H1 (cell line): ENCODE results near the gene ARHGAP24. TPM values are rescaled to one million over a fixed set of nuclear protein-coding genes. Genes with fewer than 3 reads are reported as not detected.

Experiments
- FOSL1 ChIP-seq: IDR thresholded peaks from 2 replicates; pipeline ENCODE4 v1.6.1; 2011; ENCODE audit warnings: mild to moderate bottlenecking, low read depth, low read length, moderate library complexity; ENCODE audit not compliant: insufficient read depth
- RAD21 ChIP-seq, 2 experiments: IDR thresholded peaks in 1 of 2; conservative IDR thresholded peaks in 1 of 2; 2 replicates each; pipeline ENCODE4 v1.6.1; 2011; ENCODE audit warnings: low read depth in 2 of 2, low read length in 2 of 2, improper control_type of control experiment in 1 of 2, inconsistent platforms in 1 of 2, mild to moderate bottlenecking in 1 of 2, moderate library complexity in 1 of 2
- polyA plus RNA-seq, 7 experiments: library from polyadenylated mRNA; depleted of rRNA in 3 of 7; stranded (reverse) in 5 of 7; unstranded in 2 of 7; fragments of >200 nt in 5 of 7; fragments of 200-250 nt in 2 of 7; gene quantifications; 1 replicate in 5 of 7; 2 replicates in 1 of 7; 4 replicates in 1 of 7; pipeline versions ENCODE4 v1.2.1 to v1.2.3, GENCODE V29; 2011 to 2013; ENCODE audit warnings: missing spikeins in 2 of 7, mixed read lengths in 2 of 7
- total RNA-seq: library from RNA; stranded (reverse); fragmentation: NEBNext Ultra II Directional; extraction: Animal tissue kit (Norgen Biotek cat#: 25700); gene quantifications from 2 replicates; pipeline ENCODE4 v1.2.1, GENCODE V29; 2021
- TF ChIP-seq, protein P1 (sequence below): IDR thresholded peaks from 2 replicates; pipeline ENCODE4 v1.6.1; 2012; ENCODE audit warnings: inconsistent platforms

The ARHGAP24 gene
- total and polyA plus RNA-seq, 2 of the 8 experiments (the other 6 are each of a cell fraction or from before 2014, with no cell fraction given): 0.08 to 0.50 TPM

DNA sequence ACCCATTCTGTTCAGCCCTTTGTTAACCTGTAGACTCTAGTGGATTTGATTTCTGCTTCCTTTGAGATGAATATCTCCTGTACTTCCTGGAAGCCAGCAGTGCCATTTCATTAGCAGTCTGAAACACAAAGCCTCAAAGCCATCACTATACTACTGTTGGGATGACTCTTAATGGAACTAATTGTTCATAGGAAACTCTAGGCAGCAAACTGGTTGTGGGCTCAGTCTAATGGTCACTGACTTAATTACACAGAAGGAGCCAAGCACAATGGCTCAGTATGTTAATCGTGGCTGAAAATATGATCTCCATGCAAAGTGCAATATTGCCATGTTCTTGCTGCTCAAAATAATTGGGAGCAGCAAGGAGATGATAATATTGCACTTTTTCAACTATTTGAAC is 262.3 kb downstream of the ARHGAP24 start (continued):
- TF ChIP-seq FOSL1 (no peak), RAD21 (IDR thresholded peaks at IDR 0.05 in 1 of 2, conservative IDR thresholded peaks at IDR 0.05 in 1 of 2; ENCODE audit: low read depth in 2 of 2, low read length in 2 of 2) (no peak)
- TF ChIP-seq, protein P1, sequence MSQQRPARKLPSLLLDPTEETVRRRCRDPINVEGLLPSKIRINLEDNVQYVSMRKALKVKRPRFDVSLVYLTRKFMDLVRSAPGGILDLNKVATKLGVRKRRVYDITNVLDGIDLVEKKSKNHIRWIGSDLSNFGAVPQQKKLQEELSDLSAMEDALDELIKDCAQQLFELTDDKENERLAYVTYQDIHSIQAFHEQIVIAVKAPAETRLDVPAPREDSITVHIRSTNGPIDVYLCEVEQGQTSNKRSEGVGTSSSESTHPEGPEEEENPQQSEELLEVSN: no peak
